ENCODE measurements around the gene RDH5.

RDH5 gene

GRCh38 chr12:55736780-55737580 lies 16.8 kb downstream of the RDH5 start:
- TF ChIP-seq CTBP1 (IDR thresholded peaks at IDR 0.05; ENCODE audit: borderline replicate concordance) (no peak), ARNT (IDR thresholded peaks at IDR 0.05) (no peak), SP1 (IDR thresholded peaks at IDR 0.05) (no peak), HDGF (IDR thresholded peaks at IDR 0.05; ENCODE audit: borderline replicate concordance) (0 out of 2 replicates have a peak, but pooled peaks have one; percentile 45)
- CTCF ChIA-PET = interaction anchor here (0.6 to 4.5 kb wide), 21 partner anchors 8 to 361 kb away, joined by 3 to 32 read pairs (median 4); partner anchors contain the start of genes BLOC1S1, DNAJC14, ORMDL2 and PYM1
- peak; percentile 70 for DNase-seq (ENCODE audit: extremely low spot score)
- POLR2A ChIA-PET = interaction anchor here (0.8 to 3.3 kb wide), 7 partner anchors 8 to 92 kb away, joined by 3 to 28 read pairs (median 10); partner anchors contain the start of genes CD63, DNAJC14, ORMDL2 and SARNP

GRCh38 chr12:55737581-55738122 lies 17.5 kb downstream of the RDH5 start:
- DNase-seq (ENCODE audit: extremely low spot score) = no peak
- CTCF ChIA-PET = interaction anchor here (0.6 to 4.5 kb wide), 37 partner anchors 8 to 361 kb away, joined by 3 to 32 read pairs (median 4); partner anchors contain the start of genes BLOC1S1, CD63, DNAJC14 and MMP19
- POLR2A ChIA-PET = interaction anchor here (0.6 to 3.3 kb wide), 13 partner anchors 8 to 309 kb away, joined by 3 to 28 read pairs (median 3); partner anchors contain the start of genes BLOC1S1, CD63, DNAJC14 and ORMDL2
- TF ChIP-seq CTBP1 (IDR thresholded peaks at IDR 0.05; ENCODE audit: borderline replicate concordance) (no peak), SUZ12 (IDR thresholded peaks at IDR 0.05) (no peak), HDGF (IDR thresholded peaks at IDR 0.05; ENCODE audit: borderline replicate concordance) (no peak), ZNF384 (IDR thresholded peaks at IDR 0.05) (no peak), ARNT (IDR thresholded peaks at IDR 0.05) (no peak), BHLHE40 (IDR thresholded peaks at IDR 0.05; ENCODE audit: borderline replicate concordance) (no peak), TARDBP (IDR thresholded peaks at IDR 0.05) (no peak), ELF4 (IDR thresholded peaks at IDR 0.05) (no peak), FOXK2 (IDR thresholded peaks at IDR 0.05) (no peak), FOXM1 (IDR thresholded peaks at IDR 0.05; ENCODE audit: borderline replicate concordance) (no peak), LEF1 (IDR thresholded peaks at IDR 0.05; ENCODE audit: borderline replicate concordance) (no peak), SP1 (IDR thresholded peaks at IDR 0.05) (no peak), FOXA1 (IDR thresholded peaks at IDR 0.05) (no peak), NFRKB (IDR thresholded peaks at IDR 0.05) (no peak), L3MBTL2 (conservative IDR thresholded peaks at IDR 0.05) (no peak)
- TF ChIP-seq, protein P1, sequence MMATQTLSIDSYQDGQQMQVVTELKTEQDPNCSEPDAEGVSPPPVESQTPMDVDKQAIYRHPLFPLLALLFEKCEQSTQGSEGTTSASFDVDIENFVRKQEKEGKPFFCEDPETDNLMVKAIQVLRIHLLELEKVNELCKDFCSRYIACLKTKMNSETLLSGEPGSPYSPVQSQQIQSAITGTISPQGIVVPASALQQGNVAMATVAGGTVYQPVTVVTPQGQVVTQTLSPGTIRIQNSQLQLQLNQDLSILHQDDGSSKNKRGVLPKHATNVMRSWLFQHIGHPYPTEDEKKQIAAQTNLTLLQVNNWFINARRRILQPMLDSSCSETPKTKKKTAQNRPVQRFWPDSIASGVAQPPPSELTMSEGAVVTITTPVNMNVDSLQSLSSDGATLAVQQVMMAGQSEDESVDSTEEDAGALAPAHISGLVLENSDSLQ (IDR thresholded peaks at IDR 0.05) = no peak

GRCh38 chr12:55738123-55739024 lies 18.2 kb downstream of the RDH5 start:
- TF ChIP-seq, protein P1 (IDR thresholded peaks at IDR 0.05) = peak; percentile 78
- TF ChIP-seq HDGF (IDR thresholded peaks at IDR 0.05; ENCODE audit: borderline replicate concordance) = no peak
- POLR2A ChIA-PET = interaction anchor here (0.6 to 3.3 kb wide), 15 partner anchors 9 to 367 kb away, joined by 3 to 28 read pairs (median 3); partner anchors contain the start of genes BLOC1S1, CD63, DNAJC14 and ORMDL2
- CTCF ChIA-PET = interaction anchor here (0.5 to 4.5 kb wide), 40 partner anchors 9 to 956 kb away, joined by 3 to 32 read pairs (median 4); partner anchors contain the start of genes BLOC1S1, CD63, DNAJC14 and MMP19
- peak; percentile 76 for DNase-seq (ENCODE audit: extremely low spot score)

GRCh38 chr12:55739025-55739378 lies 18.8 kb downstream of the RDH5 start:
- POLR2A ChIA-PET = interaction anchor here (0.8 to 3.3 kb wide), 11 partner anchors 8 to 366 kb away, joined by 3 to 28 read pairs (median 3); partner anchors contain the start of genes BLOC1S1, CD63, DNAJC14 and ORMDL2
- CTCF ChIA-PET = interaction anchor here (0.5 to 4.5 kb wide), 20 partner anchors 8 to 955 kb away, joined by 3 to 32 read pairs (median 4); partner anchors contain the start of genes CD63, ORMDL2, RAB5B and SARNP
- DNase-seq (ENCODE audit: extremely low spot score) = no peak

More at GRCh38 chr12:55739025-55739378, 18.8 kb downstream of the RDH5 start:
- TF ChIP-seq ELF4 (IDR thresholded peaks at IDR 0.05) (no peak), L3MBTL2 (conservative IDR thresholded peaks at IDR 0.05) (no peak), SP1 (IDR thresholded peaks at IDR 0.05) (no peak), SUZ12 (IDR thresholded peaks at IDR 0.05) (no peak), LEF1 (IDR thresholded peaks at IDR 0.05; ENCODE audit: borderline replicate concordance) (no peak), ZNF384 (IDR thresholded peaks at IDR 0.05) (no peak), ARNT (IDR thresholded peaks at IDR 0.05) (no peak), HDGF (IDR thresholded peaks at IDR 0.05; ENCODE audit: borderline replicate concordance) (no peak), FOXK2 (IDR thresholded peaks at IDR 0.05) (no peak), FOXM1 (IDR thresholded peaks at IDR 0.05; ENCODE audit: borderline replicate concordance) (no peak), FOXA1 (IDR thresholded peaks at IDR 0.05) (no peak), CTBP1 (IDR thresholded peaks at IDR 0.05; ENCODE audit: borderline replicate concordance) (no peak)
- TF ChIP-seq, protein P1 (IDR thresholded peaks at IDR 0.05) = no peak

Measured in HEK293T (cell line).